HG03175 (cell line): ENCODE measurements around the gene GID8.
A peak's percentile ranks its signal among the peaks of the same experiment; 100 is the strongest.
"Not testable (repeated sequence)": the region's sequence is repeated elsewhere in the genome, so short reads cannot be mapped to it uniquely, and the experiment has no call there.

Experiments used
- ATAC-seq: cut with Tn5 transposase; IDR thresholded peaks from one replicate; pipeline ENCODE4 v1.9.1; 2021; ENCODE audit warnings: mild to moderate bottlenecking, moderate library complexity; ENCODE audit not compliant: unreplicated experiment

Gene GID8

DNA sequence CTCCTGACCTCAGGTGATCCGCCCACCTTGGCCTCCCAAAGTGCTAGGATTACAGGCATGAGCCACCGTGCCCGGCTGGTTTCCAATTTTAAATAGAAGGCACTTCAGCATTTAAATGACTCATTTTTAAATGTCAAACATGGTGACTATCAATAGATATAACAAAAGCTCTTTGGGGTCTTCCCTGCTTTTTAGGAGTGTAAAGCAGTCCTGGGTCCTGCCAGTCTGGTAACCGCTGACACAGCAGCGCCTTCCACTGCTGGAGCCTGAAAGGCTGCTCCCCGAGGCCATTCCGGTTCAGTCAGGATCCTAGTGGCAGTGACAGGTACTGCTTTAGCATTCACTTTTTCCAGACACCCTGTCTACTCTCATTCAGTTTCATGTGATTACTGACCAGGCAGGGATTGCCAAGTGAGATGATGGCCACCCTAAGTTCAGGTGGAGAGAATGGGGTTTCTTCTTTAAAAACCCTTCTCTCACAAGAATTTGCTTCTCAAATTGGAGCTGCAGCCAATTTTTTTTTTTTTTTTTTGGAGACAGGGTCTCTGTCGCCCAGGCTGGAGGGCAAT is 16.7 kb upstream of the GID8 start:
- ATAC-seq, result no peak

DNA sequence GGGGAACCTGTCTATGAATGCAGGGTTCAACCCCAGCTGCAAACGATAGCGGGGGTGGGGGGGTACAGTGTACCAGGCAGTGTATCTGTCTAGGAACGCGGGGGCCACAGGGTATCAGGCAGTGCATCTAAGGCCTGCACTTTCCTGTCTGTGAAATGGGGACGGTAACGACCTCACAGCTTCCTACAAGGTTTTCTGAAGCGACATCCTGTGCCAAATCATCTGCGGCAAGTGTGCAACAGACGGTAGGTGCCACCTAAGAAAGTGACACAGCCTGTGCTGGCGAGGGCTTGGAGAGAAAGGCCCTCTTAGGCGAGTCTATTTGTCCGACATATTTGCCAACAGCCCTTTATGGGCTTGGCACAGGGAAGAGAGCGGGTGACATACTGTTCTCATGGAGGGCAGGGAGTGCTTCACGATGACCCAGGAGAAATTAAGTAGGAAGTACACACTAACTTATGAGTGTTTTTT is 15.5 kb upstream of the GID8 start:
- no peak for ATAC-seq

DNA sequence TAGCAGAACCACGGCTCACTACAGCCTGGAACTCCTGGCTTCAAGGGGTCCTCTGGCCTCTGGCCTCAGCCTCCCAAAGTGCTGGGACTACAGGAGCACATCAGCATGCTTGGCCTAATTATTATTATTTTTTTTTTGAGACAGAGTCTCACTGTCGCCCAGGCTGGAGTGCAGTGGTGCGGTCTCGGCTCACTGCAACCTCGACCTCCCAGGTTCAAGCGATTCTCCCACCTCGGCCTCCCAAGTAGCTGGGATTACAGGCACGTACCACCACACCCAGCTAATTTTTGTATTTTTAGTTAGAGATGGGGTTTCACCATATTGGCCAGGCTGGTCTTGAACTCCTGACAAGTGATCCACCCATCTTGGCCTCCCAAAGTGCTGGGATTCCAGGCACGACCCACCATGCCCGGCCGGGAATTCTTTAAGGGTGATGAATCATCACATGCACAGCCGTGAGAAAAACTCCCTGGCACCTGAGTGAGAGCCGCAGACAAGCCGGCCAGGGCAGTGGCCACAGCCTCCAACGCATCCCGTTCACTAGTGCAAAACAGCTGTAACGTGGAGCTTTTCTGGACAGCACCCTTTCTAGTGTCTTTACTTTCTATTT is 14.8 kb upstream of the GID8 start:
- not testable (repeated sequence) for ATAC-seq

DNA sequence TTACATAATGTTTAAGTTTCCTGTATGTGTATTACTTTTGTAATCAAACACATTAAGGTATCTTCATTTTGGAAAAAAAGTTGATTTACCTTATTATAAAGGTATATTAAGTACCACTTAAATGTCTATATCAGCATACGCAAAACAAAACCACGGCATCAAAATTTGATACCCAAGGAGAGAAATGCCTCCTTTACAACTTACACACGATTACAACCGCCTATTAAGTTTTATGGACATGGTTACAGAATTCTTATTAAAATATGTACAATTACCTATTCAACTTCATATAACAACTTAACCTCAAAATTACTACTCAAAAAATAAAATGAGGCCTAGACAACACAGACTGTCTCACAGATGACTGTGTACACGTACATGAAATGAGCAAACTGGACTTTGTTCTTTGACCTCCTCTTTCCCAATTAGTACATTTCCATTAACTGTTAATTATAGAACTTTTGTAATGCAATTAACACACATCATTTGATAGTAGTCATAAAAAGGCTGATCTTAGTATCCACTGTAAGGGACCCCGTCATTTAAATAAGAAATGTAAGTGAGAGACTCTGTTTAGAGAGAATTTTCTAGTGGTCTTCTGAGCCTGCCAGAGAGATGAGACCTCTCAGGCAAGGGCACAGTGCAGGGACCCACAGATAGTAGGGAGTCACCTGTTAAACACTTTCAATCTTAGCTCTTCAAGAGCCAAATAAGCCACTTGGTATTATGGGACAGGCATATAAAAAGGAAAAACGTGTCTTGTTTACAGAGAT is 14.1 kb upstream of the GID8 start:
- ATAC-seq, result no peak

DNA sequence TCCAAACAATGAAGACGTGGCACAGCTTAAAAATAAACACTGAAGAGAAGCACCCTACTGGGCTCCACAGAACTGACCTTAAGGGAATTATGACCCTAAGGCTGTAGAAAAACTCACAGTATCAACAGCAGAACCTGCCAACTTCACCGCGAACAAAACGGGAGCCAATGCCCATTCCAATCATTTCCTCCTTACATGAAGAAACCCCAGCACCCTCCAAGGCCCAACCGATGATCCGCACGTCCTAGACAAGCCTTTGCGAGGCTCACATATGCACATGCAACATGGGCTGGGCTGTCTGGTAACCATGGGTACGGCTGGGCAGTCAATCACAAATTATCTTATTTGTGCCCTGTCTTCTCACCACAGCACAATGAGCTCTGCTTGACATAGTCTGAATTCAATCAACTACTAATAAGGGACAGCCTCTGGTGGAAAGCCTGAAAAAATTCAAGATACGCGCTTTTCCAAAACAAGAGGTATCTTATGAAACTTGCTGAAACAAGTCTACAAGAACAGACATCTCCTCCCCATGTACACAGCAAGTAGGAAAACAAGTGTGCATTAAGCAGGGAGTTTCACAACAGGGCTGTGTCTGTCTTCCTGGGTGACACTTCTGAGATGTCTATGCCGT is 13.4 kb upstream of the GID8 start:
- no peak for ATAC-seq

DNA sequence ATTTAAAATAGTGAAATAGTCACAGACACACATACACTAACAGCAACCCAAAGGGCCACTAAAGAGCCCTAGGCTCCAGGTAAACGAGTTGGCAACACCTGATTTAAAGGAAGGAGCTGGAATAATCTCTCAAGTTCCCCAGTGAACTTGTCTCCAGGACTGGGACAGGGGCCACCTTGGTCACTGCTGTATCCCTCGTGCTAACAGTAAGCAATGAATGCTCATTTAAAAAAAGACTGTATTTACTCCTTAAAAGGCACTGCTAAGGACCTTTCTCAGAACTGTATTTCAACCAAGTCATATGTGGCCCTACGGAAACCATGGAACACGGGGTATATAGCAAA is 12.9 kb upstream of the GID8 start:
- no peak for ATAC-seq

DNA sequence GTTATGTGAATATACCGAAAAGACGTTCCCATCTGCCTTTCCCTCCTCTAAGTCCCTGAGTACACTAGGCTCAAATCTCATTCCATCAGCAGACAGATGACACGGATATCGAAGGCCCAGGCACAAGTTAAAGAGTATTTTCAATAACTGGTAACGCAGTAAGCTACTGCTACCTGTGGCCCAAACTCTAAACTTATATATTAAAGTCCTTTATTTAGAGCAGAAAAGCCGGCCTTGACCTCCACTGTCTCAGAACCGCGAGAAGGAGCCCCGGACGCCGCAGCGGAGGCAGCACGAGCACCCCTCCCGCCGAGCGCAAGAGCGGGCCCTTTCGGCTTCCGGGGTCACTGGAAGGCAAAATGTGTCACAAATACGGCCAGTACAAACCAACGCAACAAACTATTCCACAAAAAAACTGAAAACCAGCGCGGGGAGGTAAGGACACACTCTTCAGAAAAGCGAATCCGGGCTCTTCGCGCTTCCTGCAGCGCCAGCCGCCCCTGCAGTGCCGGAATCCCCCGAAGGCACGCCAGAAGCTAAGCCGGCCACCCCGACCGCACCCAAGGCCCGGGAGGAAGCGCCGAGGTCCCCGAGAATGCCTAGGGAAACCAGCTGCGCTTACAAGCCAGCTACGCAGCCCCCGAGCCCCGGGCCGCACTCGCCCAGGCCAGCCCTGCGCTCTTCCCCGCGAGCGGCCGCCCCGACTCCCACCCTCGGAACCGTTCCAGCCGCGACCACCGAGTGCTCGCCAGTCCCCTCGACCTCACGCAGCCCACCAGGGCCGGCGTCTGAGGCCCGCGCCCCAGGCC is 12.3 kb upstream of the GID8 start:
- peak; percentile 19 for ATAC-seq

DNA sequence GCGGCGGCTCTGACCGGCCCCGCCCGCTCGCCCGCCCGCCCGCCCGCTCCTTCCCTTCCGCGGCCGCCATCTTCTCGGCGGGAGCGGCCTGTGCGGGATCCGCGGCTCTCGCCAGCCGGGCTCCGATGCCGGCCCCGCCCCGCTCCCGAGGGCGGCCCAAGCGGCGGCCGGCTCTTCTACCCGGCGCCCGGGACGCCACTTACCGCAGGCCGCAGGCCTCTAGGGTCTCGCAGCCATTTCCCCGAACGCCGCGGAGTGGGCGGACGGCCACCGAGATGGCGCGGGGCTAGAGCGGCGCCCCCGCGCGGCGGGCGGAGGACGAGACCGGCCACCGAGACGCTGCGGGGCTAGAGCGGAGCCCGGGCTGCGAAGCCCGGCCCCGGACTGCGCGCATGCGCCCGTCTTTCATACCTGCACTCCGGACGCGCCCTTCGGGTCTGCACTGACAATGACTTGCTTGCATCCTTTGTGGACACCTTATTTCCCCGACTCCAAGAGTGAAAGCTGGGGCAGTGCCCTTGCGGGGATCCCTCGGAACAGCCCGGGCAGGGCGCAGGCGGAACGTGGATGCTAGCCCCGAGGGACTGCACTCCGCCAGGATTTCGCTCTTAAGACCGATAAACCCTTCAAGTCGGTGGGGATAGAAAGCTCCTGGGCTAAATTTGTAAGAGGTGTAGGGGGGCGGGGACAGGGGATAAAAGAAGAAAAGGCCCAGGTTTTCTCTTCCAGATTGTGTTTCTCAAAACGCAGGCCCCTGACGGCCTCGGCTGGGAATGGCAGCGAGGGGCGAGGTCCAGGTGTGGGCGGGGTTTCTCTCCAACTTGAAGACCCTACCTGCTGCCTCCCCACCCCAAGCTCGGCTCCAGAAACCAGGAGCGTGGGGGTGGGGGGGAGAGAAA is 11.5 kb upstream of the GID8 start, which contains the start of gene DIDO1:
Gene DIDO1 (minus strand): TSS at position 277 of the 899 bp plus-strand sequence.
- ATAC-seq, result peak; percentile 79

DNA sequence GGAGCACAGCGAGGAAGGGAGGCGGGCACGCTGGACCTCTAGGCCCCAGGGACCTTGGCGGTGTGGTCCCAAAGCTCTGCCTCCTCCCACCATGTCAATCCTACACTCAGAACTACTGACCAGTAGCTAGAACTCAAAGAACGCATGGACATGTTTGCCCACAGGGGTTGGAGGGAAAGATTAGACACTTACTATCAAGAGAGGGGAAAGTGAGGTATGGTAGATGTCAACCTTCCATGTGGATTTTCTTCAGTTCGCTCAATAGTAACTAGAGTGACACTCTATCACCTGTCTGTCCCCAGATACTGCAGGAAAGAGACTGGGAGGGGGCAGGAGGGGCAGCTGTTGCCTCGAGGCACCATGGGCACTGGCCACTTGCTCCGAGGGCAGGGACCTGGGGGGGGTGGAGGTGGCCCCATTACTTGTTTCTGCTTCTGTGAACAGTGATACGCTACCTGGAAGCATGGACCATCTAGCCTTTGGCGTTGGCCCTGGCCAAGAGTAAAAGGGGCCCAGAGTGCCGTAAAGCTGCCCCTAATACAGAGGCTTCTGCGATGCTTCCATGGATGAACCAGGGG is 10.7 kb upstream of the GID8 start:
- ATAC-seq, result no peak

DNA sequence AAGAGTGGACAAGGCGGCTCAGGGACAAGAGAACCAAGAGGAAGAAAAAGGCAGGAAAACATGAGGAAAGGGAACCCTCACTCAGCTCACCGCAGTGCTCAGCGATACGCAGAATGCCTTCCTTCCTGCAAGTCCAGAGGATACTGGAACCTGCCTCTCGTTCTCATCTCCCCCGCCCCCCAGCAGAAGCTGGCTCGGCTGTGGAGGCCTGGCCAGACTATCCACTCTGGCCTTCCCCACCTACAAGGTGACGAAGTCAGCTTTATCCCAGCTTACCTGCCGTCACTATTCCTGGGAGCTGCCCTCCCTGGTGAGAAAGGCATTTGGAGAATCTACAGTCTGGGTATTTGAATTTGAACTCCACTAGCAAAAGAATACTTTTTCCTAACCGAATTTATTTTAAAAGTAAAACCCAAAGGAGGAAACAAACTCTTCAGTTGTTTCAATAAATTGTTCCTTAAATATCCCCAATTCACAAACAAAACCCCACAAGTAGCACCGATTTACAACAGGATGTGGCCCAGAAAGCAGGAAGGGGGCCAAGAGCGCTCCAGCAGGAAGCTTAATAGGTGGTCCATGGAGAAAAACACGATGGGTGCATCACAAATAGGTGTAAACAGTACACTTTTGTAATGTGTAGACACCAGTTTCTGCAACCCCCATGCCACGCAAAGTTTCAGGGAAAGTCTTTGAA is 9.6 kb upstream of the GID8 start:
- ATAC-seq, result no peak

DNA sequence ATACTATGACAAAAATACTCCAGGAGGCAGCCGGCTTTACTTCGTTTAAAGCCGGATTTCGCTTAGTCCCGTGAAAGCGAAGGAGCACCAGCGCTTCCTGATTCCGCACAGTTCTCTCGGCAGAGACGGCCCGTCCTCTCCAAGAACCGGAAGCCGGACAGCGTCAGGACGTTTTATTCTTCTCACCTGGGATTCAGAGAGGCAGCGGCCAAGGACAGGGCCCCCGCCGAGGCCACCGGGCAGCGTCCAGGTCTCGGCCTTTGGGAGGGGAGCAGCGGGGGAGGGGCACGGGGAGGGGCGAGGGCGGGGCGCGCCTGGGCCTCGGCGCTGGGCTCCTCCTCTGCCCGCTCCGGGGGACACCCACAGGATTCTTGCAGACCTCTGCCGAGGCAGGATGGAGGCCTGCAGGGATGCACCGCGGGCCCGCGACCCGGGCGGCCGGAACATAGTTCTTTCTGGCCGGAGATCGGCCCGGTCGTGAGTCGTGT is 8.9 kb upstream of the GID8 start:
- no peak for ATAC-seq

DNA sequence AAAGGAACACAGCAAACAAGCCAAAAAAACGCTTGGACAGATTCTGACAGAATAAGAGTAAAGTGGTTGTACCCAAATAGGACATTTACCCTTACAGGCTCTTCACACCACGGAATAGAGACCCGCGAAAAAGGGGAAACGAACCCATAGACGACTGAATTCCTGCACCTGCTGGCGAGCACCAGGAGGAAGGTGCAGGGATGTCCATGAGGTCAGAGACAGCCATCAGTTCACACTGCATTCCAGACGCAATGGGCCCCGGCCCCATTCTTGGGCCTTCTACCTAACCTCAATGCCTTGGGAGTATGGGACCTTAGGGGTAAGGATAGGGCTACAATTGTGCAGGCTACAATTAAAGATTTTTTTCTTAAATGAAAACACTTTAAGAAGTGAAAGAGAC is 6.5 kb upstream of the GID8 start:
- no peak for ATAC-seq

DNA sequence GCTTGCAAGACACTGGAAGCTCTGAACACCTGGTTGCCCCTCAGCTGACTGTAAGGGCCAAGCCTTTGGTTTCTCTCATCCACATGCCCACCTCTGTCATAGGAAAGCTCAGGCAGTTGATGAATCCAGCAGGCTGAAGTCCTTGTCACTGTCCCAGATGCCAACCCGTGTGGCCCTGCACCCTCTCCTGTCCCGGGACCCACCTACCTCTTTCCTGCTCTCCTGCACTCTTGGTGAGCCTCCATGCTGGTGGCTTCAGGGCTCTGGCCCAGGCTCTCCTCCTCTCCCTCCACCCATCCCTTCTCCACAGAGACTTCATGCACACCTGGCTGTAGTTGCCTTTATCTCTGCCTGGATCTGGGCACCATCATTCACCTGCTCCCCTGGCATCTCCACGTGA is 4.0 kb upstream of the GID8 start:
- ATAC-seq, result no peak

DNA sequence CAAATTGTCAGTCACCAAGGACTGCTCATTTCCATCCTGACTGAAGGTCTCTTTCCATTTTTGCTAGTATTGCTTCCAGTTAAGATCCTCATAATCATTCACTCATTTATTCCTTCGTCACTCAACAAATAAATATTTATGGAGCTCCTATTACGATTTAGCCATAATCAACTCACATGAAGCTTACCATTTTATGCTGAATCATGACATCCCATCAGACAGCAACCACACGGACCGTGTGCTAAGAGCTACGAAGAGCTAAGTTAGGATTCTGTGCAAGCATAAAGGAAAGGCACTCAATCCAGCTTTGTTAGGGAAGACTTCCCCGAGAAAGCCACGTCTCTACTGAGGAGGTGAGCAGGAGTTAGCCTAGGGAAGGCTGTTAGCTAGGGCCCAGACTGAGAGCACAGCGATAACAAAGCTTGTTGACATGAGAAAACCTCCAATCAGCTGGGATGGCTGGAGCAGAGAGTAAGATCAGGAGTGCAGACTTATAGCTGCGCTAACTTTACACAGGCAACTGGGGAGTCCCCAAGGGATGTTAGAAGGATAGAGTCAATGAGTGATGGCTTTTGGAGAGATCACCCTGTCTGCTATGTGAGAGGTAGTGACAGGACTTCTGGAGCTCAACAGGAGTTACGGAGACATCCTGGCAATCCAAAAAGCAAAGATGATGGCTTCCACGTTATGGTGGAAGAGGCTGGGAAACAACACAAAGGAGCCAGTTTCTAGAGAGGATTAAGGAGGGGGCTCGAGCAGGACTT is 2.6 kb upstream of the GID8 start:
- ATAC-seq, result no peak

DNA sequence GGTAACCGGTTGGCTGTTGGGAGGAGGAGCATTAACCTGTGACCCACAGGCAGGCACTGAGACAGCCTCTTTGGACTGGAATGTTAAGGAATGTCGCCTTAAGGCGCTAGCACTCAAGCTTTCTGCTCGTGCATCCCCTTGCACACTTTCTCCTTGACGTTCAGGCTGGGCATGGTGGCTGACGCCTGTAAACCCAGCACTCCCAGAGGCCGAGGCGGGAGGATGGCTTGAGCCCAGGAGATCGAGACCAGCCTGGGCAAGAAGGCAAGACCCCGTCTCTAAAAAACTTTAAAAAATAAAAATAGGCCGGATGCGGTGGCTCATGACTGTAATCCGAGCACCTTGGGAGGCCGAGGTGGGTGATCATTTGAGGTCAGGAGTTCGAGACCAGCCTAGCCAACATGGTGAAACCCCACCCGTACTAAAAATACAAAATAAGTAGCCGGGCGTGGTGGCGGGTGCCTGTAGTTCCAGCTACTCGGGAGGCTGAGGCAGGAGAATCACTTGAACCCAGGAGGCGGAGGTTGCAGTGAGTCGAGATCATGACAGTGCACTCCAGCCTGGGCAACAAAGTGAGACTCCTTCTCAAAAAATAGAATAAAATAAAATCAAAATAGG is 1.9 kb upstream of the GID8 start:
- no peak for ATAC-seq

DNA sequence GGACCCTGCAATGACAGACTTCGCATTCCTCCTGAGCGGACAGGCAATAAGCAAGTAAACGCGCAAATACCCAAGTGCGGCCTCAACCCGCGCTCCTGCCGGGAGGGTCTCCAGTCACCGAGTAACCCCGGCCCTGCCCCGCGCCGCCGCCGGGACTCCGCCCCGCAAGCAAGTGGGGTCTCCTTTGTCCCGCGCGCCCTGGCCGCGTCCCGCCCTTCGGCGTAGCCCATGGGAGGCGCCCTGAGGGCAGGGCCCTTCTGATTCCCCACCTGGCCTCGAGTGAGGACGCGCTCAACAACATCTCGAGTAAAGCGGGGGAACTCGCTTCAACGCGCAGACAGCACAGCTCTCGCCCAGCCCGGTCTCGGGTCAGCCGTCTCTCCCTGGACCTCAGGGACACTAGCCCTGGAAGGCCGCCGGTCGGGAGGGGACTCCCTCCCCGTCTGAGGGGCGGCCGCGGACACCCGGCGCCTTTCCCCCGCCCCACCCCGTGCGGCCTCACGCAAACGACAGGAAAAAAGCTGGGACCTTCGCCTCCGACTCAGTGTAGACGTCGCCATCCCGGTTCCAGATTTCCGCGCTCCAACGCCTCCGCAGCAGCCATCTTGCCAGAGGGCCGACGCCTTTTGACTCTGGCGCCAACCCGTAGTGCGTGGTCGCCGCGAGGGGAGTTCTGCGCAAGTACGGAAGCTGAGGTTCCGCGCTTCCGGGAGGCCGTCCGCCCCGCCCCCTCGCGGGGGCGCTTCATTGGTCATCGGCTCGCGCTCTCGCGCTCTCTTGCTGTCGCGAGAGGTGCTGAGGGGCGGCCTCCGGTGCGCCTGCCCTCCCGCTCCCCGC is 461 bp upstream of the GID8 start:
- ATAC-seq, result peak; percentile 88

DNA sequence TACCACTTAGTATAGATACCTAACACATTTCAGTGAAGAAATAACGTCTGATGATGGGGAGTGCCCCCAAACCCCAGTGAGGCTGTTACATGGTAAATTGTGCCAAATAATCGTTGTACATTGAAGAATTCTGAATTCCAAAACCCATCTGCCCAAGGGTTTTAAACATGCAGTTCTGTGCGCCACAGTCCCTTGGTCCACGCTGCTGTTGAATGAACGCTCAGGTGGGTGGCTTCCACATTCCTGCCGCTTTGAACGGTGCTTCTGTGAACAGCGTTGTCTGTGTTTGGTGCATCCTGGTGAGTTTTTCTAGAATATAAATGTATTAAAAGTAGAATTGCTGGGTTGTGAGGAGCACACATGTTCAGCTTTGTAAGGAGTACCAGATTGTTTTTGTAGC is 2.9 kb downstream of the GID8 start:
- ATAC-seq, result no peak
